GM18502 (cell line): ENCODE measurements around the gene ARHGAP15.

Experiments used
- ATAC-seq: cut with Tn5 transposase; IDR thresholded peaks from one replicate; pipeline ENCODE4 v1.9.1; 2021; ENCODE audit warnings: mild to moderate bottlenecking; ENCODE audit not compliant: unreplicated experiment, poor library complexity

ARHGAP15 gene

DNA sequence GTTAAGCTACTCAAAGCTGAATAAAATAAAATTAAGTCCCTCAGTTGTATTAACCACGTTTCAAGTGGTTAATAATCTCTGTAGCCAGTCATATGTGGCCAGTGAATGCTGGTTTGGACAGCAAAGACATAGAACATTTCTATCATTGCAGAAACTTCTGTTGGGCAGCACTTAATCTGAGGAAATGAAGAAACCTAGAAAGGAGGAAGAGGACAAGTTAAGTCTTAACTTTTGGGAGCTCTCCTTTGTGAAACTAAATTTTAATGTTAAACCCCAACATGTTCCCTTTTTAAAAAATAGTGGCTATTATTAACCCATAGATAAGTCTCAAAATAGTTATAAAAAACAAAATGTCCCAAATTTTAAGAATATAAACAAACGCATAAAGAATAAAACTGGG, 421.3 kb downstream of the ARHGAP15 start:
- no peak for ATAC-seq

GRCh38 chr2:143551971-143552650, 422.9 kb downstream of the ARHGAP15 start:
- ATAC-seq: no peak

DNA sequence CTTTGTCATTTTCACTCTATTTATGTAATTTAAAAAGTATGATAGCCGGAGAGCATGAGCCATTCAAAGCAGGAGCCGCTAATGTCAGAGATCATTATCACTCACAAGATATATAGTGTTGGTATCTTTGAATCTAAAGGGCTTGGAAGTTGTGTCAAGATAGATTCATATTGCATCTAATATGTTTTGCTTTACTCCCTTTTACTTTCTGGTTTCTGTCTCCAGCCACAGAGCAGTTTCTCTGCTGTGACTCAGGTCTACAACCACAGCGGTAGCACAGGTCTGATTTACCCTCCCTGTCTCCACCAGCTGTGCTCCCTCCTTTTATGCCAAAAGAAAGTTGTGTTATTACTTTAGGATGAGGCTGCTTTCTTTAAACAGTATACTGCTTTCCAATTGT, 424.0 kb downstream of the ARHGAP15 start:
- ATAC-seq: peak; percentile 83

- ATAC-seq: no peak
Observed at GRCh38 chr2:143558665-143559064, 429.4 kb downstream of the ARHGAP15 start.

DNA sequence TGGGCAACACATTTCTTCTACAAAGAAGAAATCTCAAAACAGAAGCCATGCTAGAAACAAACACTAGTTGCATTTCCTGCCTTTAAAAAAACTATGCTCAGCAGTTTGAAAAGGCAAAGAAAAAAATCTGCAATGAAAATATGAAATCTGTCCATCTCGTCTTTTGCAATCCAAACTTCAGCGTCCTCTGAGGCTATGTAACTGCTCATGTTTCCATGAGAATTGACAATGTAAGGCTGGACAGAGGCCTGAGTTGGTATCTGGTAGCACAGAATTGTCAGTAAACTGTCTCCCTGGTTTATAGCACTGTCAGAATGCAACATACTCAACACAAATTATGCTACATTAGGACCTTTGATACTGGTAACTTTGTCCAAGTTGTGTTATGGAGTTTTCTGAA, 429.9 kb downstream of the ARHGAP15 start:
- no peak for ATAC-seq

DNA sequence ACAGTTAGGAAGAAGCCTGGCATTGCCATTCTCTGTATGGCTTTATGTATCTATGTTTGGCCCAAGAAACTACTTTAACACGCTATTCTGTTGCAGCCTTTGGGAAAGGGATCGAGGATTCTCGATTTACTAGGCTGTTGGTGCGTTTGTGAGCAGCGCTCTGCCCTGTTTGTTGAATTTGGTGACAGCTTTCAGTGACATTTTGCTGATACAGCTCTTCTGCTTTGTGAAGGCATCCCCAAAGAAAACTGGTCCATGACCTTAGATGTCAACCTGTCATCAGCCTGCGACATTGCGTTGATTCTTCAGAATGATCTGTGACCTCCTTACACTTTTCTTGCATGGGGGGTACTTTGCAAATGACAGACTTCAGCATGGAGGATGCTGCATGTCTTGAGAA, 431.5 kb downstream of the ARHGAP15 start:
- ATAC-seq: no peak

GRCh38 chr2:143564419-143564818, 435.2 kb downstream of the ARHGAP15 start:
- peak; percentile 98 for ATAC-seq

DNA sequence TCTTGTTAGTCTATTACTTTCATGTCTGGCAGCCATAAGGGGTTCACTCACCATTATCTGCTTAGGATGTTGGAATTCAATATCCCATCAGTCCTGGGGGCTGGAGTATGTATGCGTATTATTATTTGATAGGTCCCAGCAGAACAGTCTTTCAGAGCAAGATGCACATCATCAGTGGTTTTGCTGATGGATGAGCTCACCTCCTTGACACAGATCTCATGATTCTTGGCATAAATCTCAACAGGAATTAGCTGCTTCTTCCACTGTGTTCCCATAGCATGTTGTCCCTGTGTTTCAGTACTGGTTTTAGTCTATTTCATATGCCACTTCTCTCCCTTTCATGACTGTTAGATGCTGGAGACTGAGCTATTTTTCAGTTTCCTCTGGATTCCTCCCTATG, 442.5 kb downstream of the ARHGAP15 start:
- no peak for ATAC-seq

DNA sequence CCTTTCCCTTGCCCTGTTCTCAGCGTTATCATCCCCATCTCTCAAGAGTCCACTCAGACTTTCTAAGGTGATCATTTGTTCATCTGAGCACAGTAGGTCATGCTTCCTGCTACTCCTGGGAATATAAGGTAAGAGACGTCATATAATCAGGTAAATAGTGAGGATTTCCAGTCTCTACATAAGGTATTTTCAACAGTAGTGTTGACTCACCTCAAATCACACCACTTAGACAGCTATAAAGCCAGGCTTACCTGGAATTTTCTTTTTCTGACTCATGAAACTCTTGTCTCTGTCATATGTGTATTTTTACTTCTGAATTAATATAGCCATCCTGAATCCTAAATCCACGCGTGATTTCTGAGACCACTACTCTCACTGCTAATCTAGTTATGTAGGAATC, 443.2 kb downstream of the ARHGAP15 start:
- no peak for ATAC-seq

DNA sequence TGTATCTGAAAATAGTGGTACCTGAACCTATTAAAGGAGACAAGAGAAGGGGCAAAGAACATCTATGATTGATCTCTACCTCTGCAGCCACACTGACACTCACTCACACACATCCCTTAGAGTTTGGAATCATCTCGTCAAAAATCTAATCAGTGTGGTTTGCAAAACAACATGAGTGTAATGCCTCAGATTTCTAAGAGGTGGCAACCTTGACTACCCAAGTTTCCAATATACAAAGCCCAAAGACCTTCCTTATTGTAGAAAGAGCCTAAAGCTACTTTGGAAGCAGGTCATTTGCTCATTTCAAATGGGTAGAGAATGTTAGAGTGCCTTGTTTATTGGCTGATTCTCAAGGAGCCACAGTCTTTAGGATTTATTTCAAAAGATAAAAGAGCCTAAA, 444.9 kb downstream of the ARHGAP15 start:
- ATAC-seq: no peak

- no peak for ATAC-seq
Observed at GRCh38 chr2:143575340-143575739, 446.1 kb downstream of the ARHGAP15 start.

GRCh38 chr2:143577489-143577888, 448.3 kb downstream of the ARHGAP15 start:
- ATAC-seq: no peak

- ATAC-seq: no peak
Observed at GRCh38 chr2:143579456-143579855, 450.2 kb downstream of the ARHGAP15 start.

GRCh38 chr2:143581134-143581533, 451.9 kb downstream of the ARHGAP15 start:
- no peak for ATAC-seq

- no peak for ATAC-seq
Observed at GRCh38 chr2:143582046-143582747, 453.0 kb downstream of the ARHGAP15 start.

GRCh38 chr2:143584936-143585335, 455.7 kb downstream of the ARHGAP15 start:
- no peak for ATAC-seq

- ATAC-seq: no peak
Observed at GRCh38 chr2:143586119-143586518, 456.9 kb downstream of the ARHGAP15 start.

DNA sequence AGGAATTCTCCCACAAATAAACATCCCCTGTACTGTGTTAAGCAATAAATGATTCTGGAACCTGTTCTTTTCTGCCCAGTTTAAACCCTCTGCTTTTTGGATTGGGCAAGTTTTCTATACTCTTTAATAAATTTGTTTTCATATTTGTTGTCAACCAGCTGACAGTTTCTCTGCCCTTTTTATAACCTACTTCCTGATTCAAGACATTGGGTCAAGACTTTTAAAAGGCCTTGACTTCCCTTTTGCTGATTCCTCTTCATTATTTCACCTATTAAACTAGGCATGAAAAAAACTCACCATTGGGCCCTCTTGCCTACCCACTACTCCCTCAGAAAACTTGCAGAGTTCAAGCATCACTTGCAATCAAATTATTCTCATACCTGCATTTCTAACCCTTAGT, 459.5 kb downstream of the ARHGAP15 start:
- ATAC-seq: no peak

DNA sequence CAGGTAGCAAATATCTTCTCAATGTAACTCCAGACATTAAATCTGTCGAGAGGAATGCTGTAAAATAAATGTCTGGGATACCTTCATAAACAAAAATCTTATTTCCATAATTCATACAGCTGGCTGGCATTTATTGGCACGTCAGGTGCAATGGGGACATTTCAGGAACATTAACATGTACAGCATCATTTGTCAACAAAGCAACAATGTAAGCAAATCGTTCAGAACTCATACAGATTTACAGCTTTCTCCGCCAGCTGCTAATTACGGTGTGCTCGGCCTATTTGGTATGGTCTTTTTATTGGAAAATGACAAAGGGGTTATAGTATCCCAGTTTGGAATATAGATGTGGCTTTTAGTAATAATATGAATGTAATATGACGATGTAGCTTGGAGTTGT, 464.9 kb downstream of the ARHGAP15 start:
- ATAC-seq: no peak

DNA sequence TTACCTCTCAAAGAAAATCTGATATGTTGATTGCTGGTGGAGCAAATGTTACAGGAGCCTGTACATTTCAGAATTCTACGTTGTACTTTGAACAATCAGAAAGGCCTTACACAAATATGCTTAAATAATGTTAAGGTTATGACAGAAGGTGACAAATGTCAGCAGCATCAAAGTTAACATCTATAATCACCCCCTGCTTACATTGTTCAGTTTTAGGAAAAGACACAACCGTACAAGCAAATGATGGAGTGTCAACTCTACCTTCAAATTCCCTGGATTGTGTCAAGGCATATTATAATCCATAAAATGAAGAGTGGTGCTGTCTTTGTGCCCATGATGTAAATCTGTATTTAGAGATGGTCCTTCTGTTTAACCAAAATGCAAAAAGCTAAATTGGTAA, 465.5 kb downstream of the ARHGAP15 start:
- ATAC-seq: no peak

DNA sequence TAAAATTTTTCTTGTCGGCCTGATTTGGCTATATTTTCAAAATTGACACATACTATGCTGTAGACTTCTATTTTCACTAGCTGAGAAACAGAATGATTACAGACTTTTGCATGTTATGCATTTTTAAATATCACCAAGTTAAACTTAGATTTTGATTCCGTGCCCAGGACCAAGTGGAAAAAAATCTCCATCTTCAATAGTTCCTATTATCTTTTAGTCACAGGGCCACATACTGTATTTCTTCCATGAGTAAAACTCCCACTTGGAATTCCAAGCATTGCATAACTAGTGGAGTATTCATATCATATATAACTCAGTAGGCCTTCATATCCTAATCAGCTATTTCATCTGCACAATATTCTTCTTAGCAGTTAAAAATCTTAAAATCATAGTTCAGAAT, 470.9 kb downstream of the ARHGAP15 start:
- no peak for ATAC-seq

- no peak for ATAC-seq
Observed at GRCh38 chr2:143601828-143602227, 472.6 kb downstream of the ARHGAP15 start.
